ENCODE data around the gene CCM2L.

DNA sequence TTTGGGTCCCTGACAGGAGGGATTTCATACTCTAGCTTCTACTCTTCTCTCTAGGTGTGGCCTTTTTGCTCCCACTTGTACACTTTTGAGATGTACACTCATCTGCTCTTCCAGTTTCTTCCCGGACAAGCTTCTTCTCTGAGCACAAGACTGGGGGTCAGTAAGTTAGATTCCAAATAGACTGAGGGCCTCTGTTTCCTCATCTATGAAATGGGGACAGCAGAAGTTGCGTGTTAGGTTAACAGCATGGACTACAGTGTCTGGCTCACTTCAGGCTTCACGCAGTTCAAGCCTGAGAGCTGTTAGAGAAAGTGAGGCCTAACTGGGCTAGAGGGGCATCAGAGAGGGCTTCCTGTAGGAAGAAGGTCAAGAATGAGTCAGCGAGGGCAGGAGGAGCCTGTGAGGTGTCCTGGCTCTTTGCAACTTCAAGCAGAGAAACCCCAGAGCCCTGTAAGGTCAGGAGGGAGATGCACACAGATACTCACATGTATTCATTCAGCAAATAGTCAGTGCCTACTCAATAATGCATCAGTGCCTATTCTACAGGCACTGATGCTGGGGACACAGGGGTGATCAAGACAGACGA lies 21.7 kb upstream of the CCM2L start:
- TF ChIP-seq, protein P1, sequence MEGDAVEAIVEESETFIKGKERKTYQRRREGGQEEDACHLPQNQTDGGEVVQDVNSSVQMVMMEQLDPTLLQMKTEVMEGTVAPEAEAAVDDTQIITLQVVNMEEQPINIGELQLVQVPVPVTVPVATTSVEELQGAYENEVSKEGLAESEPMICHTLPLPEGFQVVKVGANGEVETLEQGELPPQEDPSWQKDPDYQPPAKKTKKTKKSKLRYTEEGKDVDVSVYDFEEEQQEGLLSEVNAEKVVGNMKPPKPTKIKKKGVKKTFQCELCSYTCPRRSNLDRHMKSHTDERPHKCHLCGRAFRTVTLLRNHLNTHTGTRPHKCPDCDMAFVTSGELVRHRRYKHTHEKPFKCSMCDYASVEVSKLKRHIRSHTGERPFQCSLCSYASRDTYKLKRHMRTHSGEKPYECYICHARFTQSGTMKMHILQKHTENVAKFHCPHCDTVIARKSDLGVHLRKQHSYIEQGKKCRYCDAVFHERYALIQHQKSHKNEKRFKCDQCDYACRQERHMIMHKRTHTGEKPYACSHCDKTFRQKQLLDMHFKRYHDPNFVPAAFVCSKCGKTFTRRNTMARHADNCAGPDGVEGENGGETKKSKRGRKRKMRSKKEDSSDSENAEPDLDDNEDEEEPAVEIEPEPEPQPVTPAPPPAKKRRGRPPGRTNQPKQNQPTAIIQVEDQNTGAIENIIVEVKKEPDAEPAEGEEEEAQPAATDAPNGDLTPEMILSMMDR (IDR thresholded peaks at IDR 0.05) = no peak
- no peak for TF ChIP-seq POLR2A (IDR thresholded peaks at IDR 0.05)
